K562 (cell line): ENCODE data around the gene BMS1. TPM values are rescaled to one million over a fixed set of nuclear protein-coding genes. Genes with fewer than 3 reads are reported as not detected.

Experiments
- CC2D1A ChIP-seq: fragments of 450-650 bp; IDR thresholded peaks from 2 replicates; pipeline ENCODE4 v1.6.1; 2017; ENCODE audit warnings: mild to moderate bottlenecking
- CUX1 ChIP-seq: fragments of 200-800 bp; sonication (Bioruptor generic); IDR thresholded peaks from 2 replicates; pipeline ENCODE4 v1.6.1; 2016; ENCODE audit warnings: missing genetic modification characterization, missing compliant biosample characterization
- FOXJ2 ChIP-seq: fragments of 200-800 bp; sonication (Bioruptor generic); IDR thresholded peaks from 2 replicates; pipeline ENCODE4 v1.6.1; 2016; ENCODE audit warnings: missing genetic modification characterization, missing compliant biosample characterization
- GATA2 ChIP-seq: sonication (generic); formaldehyde crosslinking; IDR thresholded peaks from 2 replicates; pipeline ENCODE4 v1.4.0; 2020; ENCODE audit warnings: mild to moderate bottlenecking, missing genetic modification reagents
- MGA ChIP-seq: fragments of 450-650 bp; IDR thresholded peaks from 2 replicates; pipeline ENCODE4 v1.6.1; 2016; ENCODE audit warnings: mild to moderate bottlenecking, moderate library complexity
- NFIX ChIP-seq: fragments of 250-450 bp; sonication (Bioruptor Pico); IDR thresholded peaks from 2 replicates; pipeline ENCODE4 v1.4.0; 2020; ENCODE audit warnings: low read depth, mild to moderate bottlenecking, moderate library complexity
- PRMT5 ChIP-seq: sonication (generic); formaldehyde crosslinking; IDR thresholded peaks from 2 replicates; pipeline ENCODE4 v1.5.0; 2020; ENCODE audit warnings: missing genetic modification reagents
- SIN3A ChIP-seq, 2 experiments: fragments of 150-350 bp in 1 of 2; IDR thresholded peaks; 2 replicates each; pipeline ENCODE4 v1.6.1; 2011 to 2016; ENCODE audit warnings: borderline replicate concordance in 2 of 2, low read depth in 2 of 2, low read length in 2 of 2, mild to moderate bottlenecking in 2 of 2, moderate library complexity in 2 of 2; ENCODE audit not compliant: control insufficient read depth in 1 of 2
- ZC3H8 ChIP-seq: fragments of 450-650 bp; IDR thresholded peaks from 2 replicates; pipeline ENCODE4 v1.6.1; 2017
- ZKSCAN3 ChIP-seq: fragments of 250-450 bp; sonication (Bioruptor Pico); IDR thresholded peaks from 2 replicates; pipeline ENCODE4 v1.4.0; 2020
- polyA plus RNA-seq, 8 experiments: library from polyadenylated mRNA; depleted of rRNA in 4 of 8; stranded (reverse) in 5 of 8; unstranded in 3 of 8; fragments of >200 nt; fragmentation: Nextera tagmentation in 2 of 8; fragmentation: Illumina TruSeq in 1 of 8; extraction: Ambion mirVana in 2 of 8; extraction: Trizol in 1 of 8; gene quantifications; 2 replicates each; pipeline versions ENCODE4 v1.2.1 to v1.2.3, GENCODE V29; 2011 to 2014; ENCODE audit warnings: inconsistent platforms in 1 of 8, missing spikeins in 1 of 8
- total RNA-seq, 7 experiments: library from RNA; depleted of rRNA in 6 of 7; stranded (reverse); fragments of >200 nt in 6 of 7; fragmentation: Illumina TruSeq in 2 of 7; extraction: Trizol in 2 of 7; gene quantifications; 2 replicates each; pipeline versions ENCODE4 v1.2.1 to v1.2.3, GENCODE V29; 2011 to 2021; ENCODE audit warnings: low replicate concordance in 1 of 7

Gene BMS1
- total and polyA plus RNA-seq, 9 of the 15 experiments (the other 6 are each of a cell fraction or from before 2014, with no cell fraction given), result 11.1 to 46.9 (median 32.7) TPM

GRCh38 chr10:42866115-42866995 lies 83.8 kb downstream of the BMS1 start (continued):
- TF ChIP-seq MGA, result no peak
- TF ChIP-seq PRMT5 (CRISPR knock-in tag), result no peak
- no peak for TF ChIP-seq SIN3A (IDR thresholded peaks at IDR 0.05; ENCODE audit: borderline replicate concordance in 2 of 2, control insufficient read depth in 1 of 2, low read depth in 2 of 2, low read length in 2 of 2)
- TF ChIP-seq CC2D1A, result no peak
- TF ChIP-seq NFIX, result no peak
- TF ChIP-seq ZKSCAN3 (CRISPR knock-in tag), result no peak
- TF ChIP-seq FOXJ2 (tag), result no peak
- no peak for TF ChIP-seq GATA2 (CRISPR knock-in tag)
- no peak for TF ChIP-seq ZC3H8
- TF ChIP-seq CUX1 (CRISPR knock-in tag), result no peak
